D341Med (cell line): Measurements from ENCODE around the gene PRSS33.

Experiments
- DNase-seq: peaks from one replicate; pipeline ENCODE4 v3.0.0; 2012; ENCODE audit warnings: low spot score

PRSS33 gene

GRCh38 chr16:2787406-2787805 lies at the start of gene PRSS33:
Gene PRSS33, minus strand, starts transcription at chr16:2787560. Its CDS starts 1,013 bp downstream, at chr16:2786547.
- no peak for DNase-seq

GRCh38 chr16:2836646-2837508 lies 49.5 kb upstream of the PRSS33 start:
- DNase-seq = no peak

- DNase-seq = no peak
These were observed 48.5 kb upstream of the PRSS33 start for GRCh38 chr16:2835638-2836493.

GRCh38 chr16:2834968-2835367 lies 47.6 kb upstream of the PRSS33 start:
- DNase-seq = no peak

GRCh38 chr16:2833776-2834175 lies 46.4 kb upstream of the PRSS33 start:
- no peak for DNase-seq

- no peak for DNase-seq
These were observed 43.8 kb upstream of the PRSS33 start for GRCh38 chr16:2831203-2831602.

GRCh38 chr16:2830355-2830695 lies 43.0 kb upstream of the PRSS33 start:
- no peak for DNase-seq

- DNase-seq = no peak
These were observed 42.4 kb upstream of the PRSS33 start, which contains the start of gene ZG16B for GRCh38 chr16:2829501-2830354. Gene ZG16B, plus strand, starts transcription at chr16:2830303. Its CDS starts 139 bp downstream, at chr16:2830442.

- no peak for DNase-seq
These were observed 41.6 kb upstream of the PRSS33 start for GRCh38 chr16:2828876-2829430.

GRCh38 chr16:2828521-2828840 lies 41.1 kb upstream of the PRSS33 start:
- DNase-seq = no peak

- DNase-seq = no peak
These were observed 40.6 kb upstream of the PRSS33 start for GRCh38 chr16:2827831-2828520.

GRCh38 chr16:2827374-2827791 lies 40.0 kb upstream of the PRSS33 start:
- DNase-seq = no peak

GRCh38 chr16:2826591-2827373 lies 39.4 kb upstream of the PRSS33 start:
- DNase-seq = no peak

- no peak for DNase-seq
These were observed 38.5 kb upstream of the PRSS33 start for GRCh38 chr16:2825906-2826305.

GRCh38 chr16:2825049-2825742 lies 37.8 kb upstream of the PRSS33 start:
- no peak for DNase-seq

- no peak for DNase-seq
These were observed 37.3 kb upstream of the PRSS33 start for GRCh38 chr16:2824626-2825025.

- DNase-seq = no peak
These were observed 35.1 kb upstream of the PRSS33 start for GRCh38 chr16:2822496-2822895.

GRCh38 chr16:2822158-2822495 lies 34.8 kb upstream of the PRSS33 start:
- DNase-seq = no peak

- no peak for DNase-seq
These were observed 34.3 kb upstream of the PRSS33 start for GRCh38 chr16:2821487-2822157.
